DND-41 (cell line): Measurements from ENCODE around the gene SKAP1.

Experiments used
- ATAC-seq: fragments of 200-7000 bp; cut with Tn5 transposase; 3 replicates; pipeline ENCODE4 v1.9.1; 2021; ENCODE audit warnings: low read depth; ENCODE audit not compliant: insufficient read depth
- DNase-seq: peaks from one replicate; pipeline ENCODE4 v3.0.0-alpha.2; 2020
- H2AFZ ChIP-seq: 2 replicates; pipeline ENCODE4 v1.6.0; 2012; ENCODE audit warnings: low read depth, low read length
- H3K27ac ChIP-seq: 2 replicates; pipeline ENCODE4 v1.5.1; 2012; ENCODE audit warnings: low read length, inconsistent platforms
- H3K27me3 ChIP-seq: fragments of 200-600 bp; sonication (generic); 2 replicates; pipeline ENCODE4 v1.6.0; 2012; ENCODE audit warnings: low read length, mild to moderate bottlenecking, inconsistent platforms; ENCODE audit not compliant: insufficient read depth, poor library complexity
- H3K36me3 ChIP-seq: 2 replicates; pipeline ENCODE4 v1.5.1; 2012; ENCODE audit warnings: low read length, inconsistent platforms; ENCODE audit not compliant: insufficient read depth
- H3K4me1 ChIP-seq: 2 replicates; pipeline ENCODE4 v1.5.1; 2012; ENCODE audit warnings: mild to moderate bottlenecking, low read length; ENCODE audit not compliant: insufficient read depth
- H3K4me2 ChIP-seq: 2 replicates; pipeline ENCODE4 v1.6.0; 2012; ENCODE audit warnings: mild to moderate bottlenecking, moderate library complexity, low read length, inconsistent platforms; ENCODE audit not compliant: insufficient read depth
- H3K4me3 ChIP-seq, 2 experiments: fragments of 200-600 bp in 1 of 2; shearing (Covaris generic) in 1 of 2; 2 replicates each; pipeline ENCODE4 v1.5.1; 2012 to 2016; ENCODE audit warnings: inconsistent platforms in 2 of 2, low read length in 2 of 2, mild to moderate bottlenecking in 2 of 2, low read depth in 1 of 2, moderate library complexity in 1 of 2
- H3K79me2 ChIP-seq: 2 replicates; pipeline ENCODE4 v1.6.0; 2012; ENCODE audit warnings: low read length, inconsistent platforms; ENCODE audit not compliant: insufficient read depth
- H3K9ac ChIP-seq: 2 replicates; pipeline ENCODE4 v1.6.0; 2012; ENCODE audit warnings: low read depth, mild to moderate bottlenecking, inconsistent platforms, low read length, moderate library complexity
- H3K9me3 ChIP-seq: 2 replicates; pipeline ENCODE4 v1.5.1; 2012; ENCODE audit warnings: low read length, moderate library complexity, mild to moderate bottlenecking, inconsistent platforms; ENCODE audit not compliant: insufficient read depth, severe bottlenecking
- H4K20me1 ChIP-seq: 2 replicates; pipeline ENCODE4 v1.6.0; 2012; ENCODE audit warnings: low read length; ENCODE audit not compliant: insufficient read depth
- EZH2 ChIP-seq: IDR thresholded peaks from 3 replicates; pipeline ENCODE4 v1.6.1; 2012; ENCODE audit warnings: borderline replicate concordance, low read depth, mild to moderate bottlenecking, moderate library complexity, low read length, inconsistent platforms; ENCODE audit not compliant: severe bottlenecking
- TF ChIP-seq, protein P1 (sequence below): IDR thresholded peaks from 2 replicates; pipeline ENCODE4 v1.5.1; 2012; ENCODE audit warnings: borderline replicate concordance, low read length, moderate library complexity, mild to moderate bottlenecking; ENCODE audit not compliant: poor library complexity, severe bottlenecking; ENCODE audit errors: extremely low read depth

SKAP1 gene

DNA sequence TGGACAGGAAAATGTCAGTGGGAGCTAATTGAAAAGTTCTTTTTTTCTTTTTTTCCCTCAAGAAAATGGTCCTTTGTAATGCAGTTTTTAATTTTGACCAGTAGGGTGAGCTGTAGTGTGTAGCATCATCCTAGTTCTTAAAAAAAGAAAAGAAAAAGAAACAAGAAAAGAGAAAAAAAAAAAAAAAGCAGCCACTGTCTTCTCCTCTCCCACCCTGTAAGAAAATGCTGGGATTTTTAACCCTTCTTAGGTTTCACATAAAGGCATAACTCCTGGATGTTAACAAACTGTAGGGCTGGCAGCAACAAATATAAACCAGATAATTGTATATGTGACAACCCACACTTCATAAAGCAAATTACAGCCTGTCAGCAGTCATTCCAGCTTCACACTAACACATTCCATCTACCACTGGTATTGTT is 78.1 kb downstream of the SKAP1 start:
- H3K79me2 ChIP-seq: no peaks in the 10 kb centered on the region
- H3K9me3 ChIP-seq: no peaks in the 10 kb centered on the region
- no peak overlapping the region for H2AFZ ChIP-seq
- no peak overlapping the region for H3K4me3 ChIP-seq
- peaks cover 29% of the 10 kb centered on the region for H3K27me3 ChIP-seq
- H3K4me2 ChIP-seq: no peak overlapping the region
- no peak for ATAC-seq
- DNase-seq: no peak
- no peaks in the 10 kb centered on the region for H4K20me1 ChIP-seq
- no peak overlapping the region for H3K9ac ChIP-seq
- no peaks in the 10 kb centered on the region for H3K4me1 ChIP-seq
- TF ChIP-seq, protein P1, sequence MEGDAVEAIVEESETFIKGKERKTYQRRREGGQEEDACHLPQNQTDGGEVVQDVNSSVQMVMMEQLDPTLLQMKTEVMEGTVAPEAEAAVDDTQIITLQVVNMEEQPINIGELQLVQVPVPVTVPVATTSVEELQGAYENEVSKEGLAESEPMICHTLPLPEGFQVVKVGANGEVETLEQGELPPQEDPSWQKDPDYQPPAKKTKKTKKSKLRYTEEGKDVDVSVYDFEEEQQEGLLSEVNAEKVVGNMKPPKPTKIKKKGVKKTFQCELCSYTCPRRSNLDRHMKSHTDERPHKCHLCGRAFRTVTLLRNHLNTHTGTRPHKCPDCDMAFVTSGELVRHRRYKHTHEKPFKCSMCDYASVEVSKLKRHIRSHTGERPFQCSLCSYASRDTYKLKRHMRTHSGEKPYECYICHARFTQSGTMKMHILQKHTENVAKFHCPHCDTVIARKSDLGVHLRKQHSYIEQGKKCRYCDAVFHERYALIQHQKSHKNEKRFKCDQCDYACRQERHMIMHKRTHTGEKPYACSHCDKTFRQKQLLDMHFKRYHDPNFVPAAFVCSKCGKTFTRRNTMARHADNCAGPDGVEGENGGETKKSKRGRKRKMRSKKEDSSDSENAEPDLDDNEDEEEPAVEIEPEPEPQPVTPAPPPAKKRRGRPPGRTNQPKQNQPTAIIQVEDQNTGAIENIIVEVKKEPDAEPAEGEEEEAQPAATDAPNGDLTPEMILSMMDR: peak; percentile 69
- no peak for TF ChIP-seq EZH2
- no peak overlapping the region for H3K27ac ChIP-seq
- no peaks in the 10 kb centered on the region for H3K36me3 ChIP-seq

DNA sequence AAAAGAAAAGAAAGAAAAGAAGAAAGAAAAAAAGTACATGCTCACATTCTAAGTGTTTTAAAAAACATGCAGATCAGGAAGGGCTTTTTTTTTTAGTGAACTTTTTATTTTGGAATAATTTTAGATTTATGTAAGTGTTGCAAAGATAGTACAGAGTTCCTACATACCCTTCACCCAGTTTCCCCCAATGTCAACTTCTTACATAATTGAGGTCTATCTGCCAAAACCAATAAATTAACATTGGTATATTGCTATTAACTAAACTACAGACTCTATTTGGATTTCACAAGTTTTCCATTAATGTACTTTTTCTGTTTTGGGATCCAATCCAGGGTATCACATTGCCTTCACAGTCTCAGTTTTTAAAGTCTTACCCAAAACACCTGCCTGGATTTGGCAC is 81.7 kb downstream of the SKAP1 start:
- H3K27me3 ChIP-seq: peaks cover 40% of the 10 kb centered on the region
- no peaks in the 10 kb centered on the region for H3K79me2 ChIP-seq
- H3K9ac ChIP-seq: no peak overlapping the region
- H3K4me3 ChIP-seq: no peak overlapping the region
- no peaks in the 10 kb centered on the region for H3K36me3 ChIP-seq
- H3K4me1 ChIP-seq: no peaks in the 10 kb centered on the region
- no peak overlapping the region for H3K4me2 ChIP-seq
- H3K9me3 ChIP-seq: no peaks in the 10 kb centered on the region
- ATAC-seq: no peak
- DNase-seq: no peak
- TF ChIP-seq EZH2: no peak
- TF ChIP-seq, protein P1: no peak
- no peak overlapping the region for H2AFZ ChIP-seq
- no peaks in the 10 kb centered on the region for H4K20me1 ChIP-seq
- no peak overlapping the region for H3K27ac ChIP-seq

DNA sequence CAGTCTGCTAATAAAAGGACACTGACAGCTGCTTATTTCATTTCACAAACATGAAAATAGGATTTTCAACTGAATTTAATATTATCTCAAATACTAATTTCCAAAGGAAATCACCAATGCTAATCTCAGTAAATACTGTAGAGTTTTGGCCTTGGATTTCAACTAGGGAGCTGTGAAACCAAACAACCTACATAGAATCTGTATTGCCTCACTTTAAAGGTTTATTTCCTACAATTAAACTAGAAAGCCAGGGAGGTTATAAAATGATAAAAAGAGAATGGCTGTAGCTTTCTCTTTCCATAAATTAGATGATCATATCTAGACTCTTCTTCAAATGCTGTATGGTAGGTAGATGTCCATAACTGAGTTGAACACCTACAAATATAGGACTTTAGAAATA is 82.8 kb downstream of the SKAP1 start:
- Histone ChIP-seq H3K9me3 (no peaks in the 10 kb centered on the region), H2AFZ (no peak overlapping the region), H3K4me3 (no peak overlapping the region), H3K9ac (no peak overlapping the region), H3K4me2 (no peak overlapping the region), H3K36me3 (no peaks in the 10 kb centered on the region), H3K4me1 (no peaks in the 10 kb centered on the region), H3K27me3 (peaks cover 33% of the 10 kb centered on the region), H3K79me2 (no peaks in the 10 kb centered on the region), H4K20me1 (no peaks in the 10 kb centered on the region), H3K27ac (no peak overlapping the region)
- no peak for TF ChIP-seq EZH2
- TF ChIP-seq, protein P1: no peak
- DNase-seq (no peak), ATAC-seq (no peak)

DNA sequence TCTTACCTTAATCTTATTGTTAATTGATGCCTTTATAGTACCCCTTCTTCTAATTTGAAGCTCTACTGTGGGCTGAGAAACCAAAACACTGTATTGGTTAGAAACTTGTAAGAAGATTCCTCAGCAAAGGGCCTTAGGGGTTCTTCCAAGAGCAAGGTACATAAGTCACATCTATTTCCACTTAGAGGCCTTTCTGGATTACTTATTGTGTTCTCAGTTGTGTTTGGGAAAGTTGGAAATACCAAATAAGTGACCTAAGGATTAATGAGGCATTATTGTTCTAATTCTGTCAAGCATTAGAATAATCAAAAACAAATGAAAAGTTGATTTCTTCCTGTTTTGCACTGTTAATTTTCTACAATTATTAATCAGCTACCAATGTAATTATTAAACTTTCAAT is 85.8 kb downstream of the SKAP1 start:
- ATAC-seq (no peak), DNase-seq (no peak)
- H3K9me3 ChIP-seq: no peaks in the 10 kb centered on the region
- TF ChIP-seq, protein P1: no peak
- no peak for TF ChIP-seq EZH2
- peaks cover 31% of the 10 kb centered on the region for H3K27me3 ChIP-seq
- no peaks in the 10 kb centered on the region for H3K36me3 ChIP-seq
- no peak overlapping the region for H3K9ac ChIP-seq
- H3K4me3 ChIP-seq: no peak overlapping the region
- no peaks in the 10 kb centered on the region for H4K20me1 ChIP-seq
- H3K4me2 ChIP-seq: no peak overlapping the region
- H2AFZ ChIP-seq: no peak overlapping the region
- no peak overlapping the region for H3K27ac ChIP-seq
- no peaks in the 10 kb centered on the region for H3K4me1 ChIP-seq
- H3K79me2 ChIP-seq: no peaks in the 10 kb centered on the region
